CD1c-positive myeloid dendritic cell (primary cell): Measurements from ENCODE around the gene CMSS1.

ENCODE experiments used
- DNase-seq: peaks from one replicate; pipeline ENCODE4 v3.0.0-alpha.2; 2016; ENCODE audit errors: extremely low spot score

The CMSS1 gene

DNA sequence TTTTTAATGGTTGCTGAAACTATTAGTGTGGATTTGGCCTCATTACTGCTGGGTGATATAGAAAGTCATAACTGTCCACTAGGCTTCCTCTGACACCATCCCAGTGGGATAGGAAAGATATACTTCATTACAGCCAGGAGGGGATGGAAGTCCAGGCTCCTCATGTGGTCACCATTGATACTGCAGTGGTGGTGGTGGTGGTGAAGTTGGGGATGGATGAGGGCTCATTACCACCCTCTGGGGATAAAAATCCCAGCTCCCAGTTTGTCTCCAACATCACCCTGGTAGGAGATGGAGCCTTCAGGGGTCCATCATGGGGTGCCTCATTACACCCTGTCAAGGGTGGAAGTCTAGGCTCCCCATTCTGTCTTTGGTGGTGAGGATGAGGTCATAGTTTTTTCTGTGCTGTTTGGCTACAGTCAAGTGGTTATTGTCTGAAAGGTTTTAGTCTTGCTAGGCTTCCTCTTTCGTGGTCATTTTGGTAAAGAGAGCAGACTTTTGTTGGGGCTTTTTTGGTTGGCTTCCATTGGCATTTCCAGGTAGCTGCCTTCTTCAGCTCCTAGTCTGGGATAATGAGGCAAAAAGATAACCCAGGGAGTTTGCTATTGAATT lies 326.7 kb downstream of the CMSS1 start:
- no peak for DNase-seq

DNA sequence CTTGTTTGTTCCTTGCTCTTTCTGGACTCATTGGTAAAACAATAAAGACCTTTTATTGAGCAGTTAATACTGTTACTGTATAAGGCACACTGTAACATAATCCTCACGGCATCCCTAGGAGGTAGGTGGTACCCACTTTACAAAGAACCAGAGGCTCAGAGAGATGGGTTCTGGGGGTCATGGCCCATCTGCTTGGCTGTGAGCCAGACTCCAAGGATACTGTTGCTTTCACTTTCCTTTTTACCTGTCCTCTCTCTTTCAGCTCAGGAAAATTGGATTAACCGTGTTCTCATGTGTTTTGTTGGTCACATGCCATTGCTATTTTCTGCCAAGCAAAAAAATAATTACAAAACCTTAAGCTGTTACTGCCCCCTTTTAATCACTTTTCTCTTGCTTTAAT lies 331.5 kb downstream of the CMSS1 start:
- no peak for DNase-seq

DNA sequence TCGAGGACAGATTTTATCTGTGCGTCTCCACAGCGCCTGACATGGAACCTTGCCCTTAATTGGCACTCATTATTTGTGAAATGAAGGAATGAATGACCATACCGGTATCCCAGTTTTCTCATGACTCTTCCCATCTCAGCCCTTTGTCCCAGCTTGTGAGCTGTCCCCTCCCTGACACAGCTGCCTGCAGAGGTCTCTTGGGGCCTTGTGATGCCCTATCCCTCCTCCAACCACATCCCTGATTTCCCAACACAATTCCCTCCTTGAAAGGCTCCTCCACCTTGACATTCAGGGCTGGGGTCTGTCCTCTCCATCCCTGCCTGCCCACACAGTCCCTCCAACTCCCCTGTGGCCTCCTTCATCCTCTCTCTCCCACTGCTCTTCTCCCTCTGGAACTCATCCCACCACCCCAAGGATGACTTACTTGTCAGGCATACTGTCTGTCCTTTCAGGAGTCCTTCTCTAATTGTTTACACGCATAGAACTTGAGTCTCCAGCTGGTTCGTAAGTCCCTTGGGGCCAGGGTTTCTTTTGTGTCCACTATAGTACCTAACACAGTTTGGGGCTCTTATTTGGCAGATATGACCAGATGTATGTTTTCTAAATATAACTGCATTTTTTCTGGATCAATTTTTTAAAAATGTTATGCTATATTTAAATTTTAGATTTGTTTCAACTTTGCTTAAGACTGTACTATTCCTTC lies 332.2 kb downstream of the CMSS1 start:
- no peak for DNase-seq

DNA sequence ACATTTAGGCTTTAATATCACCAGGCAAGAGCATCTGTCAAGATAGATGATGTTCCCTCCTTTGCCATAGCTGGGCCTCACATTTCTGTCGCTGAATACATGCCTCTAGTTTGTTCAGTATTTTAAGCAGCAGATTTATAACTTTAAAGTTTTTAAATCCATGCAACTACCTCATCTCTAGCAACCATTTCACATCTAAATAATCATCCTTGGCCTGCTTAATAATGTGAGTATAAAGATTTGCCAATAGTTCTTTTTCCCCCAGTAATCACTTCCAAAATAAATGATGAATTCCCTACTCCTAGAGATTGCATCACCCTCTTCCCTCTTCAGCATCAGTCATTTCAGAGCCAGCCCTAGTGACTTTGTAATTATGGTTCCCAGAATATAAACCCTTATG lies 332.8 kb downstream of the CMSS1 start:
- DNase-seq: no peak

DNA sequence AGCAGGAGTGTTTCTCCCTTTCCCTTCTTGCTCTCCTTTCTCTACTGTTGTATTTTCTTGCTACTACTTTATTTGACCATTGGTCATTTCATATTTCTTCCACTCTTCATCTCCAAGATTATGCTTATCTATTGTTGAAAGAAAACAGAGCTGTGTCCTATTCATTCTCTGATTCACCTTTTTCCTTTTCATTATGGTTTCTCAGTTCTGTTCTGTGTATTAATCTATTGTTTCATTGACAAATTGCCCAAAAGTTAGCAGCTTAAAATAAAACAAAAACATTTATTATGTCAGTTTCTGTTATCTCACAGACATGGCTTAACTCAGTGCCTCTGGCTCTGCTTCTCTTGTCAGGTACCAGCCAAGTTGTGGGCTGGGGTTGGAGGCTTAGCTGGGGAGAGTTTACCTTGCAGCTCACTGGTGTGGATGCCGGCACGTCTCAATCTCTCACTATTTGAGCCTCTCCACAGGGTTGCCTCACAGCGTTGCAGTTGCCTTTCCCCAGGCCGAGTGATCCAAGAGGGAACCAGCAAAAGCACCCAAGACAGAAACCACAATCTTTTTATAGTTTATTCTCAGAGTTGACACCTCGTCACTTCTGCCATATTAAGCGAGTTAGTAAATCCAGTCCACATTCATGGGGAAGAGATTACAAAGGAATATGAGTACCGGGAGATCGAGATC lies 333.5 kb downstream of the CMSS1 start:
- DNase-seq: no peak

DNA sequence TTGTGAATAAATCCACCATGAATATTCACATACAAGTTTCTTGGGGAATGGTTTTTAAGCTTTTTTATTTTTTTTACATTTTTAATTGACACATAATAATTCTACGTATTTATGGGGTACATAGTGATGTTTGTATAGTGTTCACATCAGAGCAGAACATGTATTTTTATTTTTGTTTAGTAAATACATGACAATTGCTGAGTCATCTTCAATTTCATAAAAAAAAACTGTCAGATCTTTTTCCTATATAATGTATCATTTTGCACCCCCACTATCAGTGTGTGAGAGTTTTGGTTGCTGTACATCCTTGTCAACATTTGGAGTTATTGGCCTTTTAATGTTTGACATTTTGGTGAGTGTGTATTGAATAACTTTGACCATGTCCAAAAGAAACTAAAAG lies 336.5 kb downstream of the CMSS1 start:
- DNase-seq: no peak

DNA sequence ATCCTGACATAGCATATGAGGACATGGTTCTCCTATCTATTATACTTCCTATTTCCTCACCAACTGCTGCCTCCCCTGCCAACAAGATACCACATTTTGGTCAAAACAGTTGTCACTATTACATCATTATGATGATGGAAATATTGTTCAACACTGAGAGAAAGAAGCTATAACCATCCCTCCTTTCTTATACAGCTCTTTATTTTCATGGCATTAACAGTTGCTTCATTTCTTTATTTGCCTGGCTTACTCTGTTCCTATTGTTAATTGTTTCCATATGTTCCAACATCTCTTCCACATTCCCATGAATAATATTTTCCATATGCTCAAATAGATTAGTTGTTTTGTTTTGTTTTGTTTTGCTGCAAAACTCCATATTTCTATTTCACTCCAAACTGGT lies 337.5 kb downstream of the CMSS1 start:
- DNase-seq: no peak

DNA sequence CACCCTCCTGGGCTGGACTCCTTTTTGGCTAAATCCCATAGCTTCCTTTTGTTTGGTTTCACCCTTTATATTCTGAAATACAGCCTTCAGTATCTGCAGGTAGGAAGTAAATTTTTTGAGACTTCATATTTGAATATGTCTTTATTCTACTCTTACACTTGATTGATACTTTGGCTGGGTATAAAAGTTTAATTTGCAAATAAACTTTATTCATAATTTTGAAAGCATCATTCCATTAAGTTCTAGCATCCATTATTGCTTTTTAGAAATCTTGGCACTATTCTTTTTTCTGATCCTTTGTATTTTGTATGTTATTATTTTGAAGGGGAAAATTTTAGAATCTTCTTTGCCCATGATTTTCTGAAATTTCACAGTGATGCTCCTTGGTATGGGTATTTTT lies 337.9 kb downstream of the CMSS1 start:
- DNase-seq: no peak

DNA sequence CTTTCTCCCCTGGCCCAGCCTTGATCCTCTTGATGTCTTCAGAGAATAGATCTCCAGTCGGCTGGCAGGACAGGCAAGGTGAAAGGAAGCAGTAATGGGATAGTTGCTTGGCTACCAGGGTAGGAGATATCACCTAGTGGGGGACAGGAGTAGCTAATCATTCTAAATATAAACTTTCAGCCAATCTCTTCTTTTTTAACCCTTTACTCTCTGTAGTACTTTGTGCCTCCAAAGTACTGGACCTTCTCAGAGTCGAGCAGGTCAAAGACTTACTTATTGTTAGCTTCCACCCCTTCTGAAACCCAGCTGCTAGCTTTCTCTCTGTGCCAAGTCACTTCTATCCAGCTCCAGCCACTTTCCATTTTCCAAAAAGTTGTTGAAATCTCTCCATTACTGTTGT lies 340.0 kb downstream of the CMSS1 start:
- no peak for DNase-seq

DNA sequence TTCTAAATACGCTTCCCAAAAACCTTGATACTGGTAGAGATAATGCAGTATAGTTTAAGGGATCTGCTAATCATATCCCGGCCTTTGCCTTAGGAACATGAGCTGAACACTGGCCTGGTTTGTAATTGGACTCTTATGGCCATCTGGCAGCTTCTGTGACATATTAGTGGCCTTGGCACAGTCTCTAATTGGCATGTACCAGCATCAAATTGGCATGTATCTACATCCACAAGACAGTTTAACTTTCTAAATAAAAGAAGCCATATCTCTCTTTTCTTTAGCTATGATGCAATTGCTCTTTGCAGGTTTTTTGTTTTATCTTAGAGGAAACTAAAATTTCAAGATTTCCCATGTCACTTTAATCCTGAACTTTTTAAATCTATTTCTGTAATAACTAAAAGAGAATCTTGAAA lies 341.3 kb downstream of the CMSS1 start:
- no peak for DNase-seq

DNA sequence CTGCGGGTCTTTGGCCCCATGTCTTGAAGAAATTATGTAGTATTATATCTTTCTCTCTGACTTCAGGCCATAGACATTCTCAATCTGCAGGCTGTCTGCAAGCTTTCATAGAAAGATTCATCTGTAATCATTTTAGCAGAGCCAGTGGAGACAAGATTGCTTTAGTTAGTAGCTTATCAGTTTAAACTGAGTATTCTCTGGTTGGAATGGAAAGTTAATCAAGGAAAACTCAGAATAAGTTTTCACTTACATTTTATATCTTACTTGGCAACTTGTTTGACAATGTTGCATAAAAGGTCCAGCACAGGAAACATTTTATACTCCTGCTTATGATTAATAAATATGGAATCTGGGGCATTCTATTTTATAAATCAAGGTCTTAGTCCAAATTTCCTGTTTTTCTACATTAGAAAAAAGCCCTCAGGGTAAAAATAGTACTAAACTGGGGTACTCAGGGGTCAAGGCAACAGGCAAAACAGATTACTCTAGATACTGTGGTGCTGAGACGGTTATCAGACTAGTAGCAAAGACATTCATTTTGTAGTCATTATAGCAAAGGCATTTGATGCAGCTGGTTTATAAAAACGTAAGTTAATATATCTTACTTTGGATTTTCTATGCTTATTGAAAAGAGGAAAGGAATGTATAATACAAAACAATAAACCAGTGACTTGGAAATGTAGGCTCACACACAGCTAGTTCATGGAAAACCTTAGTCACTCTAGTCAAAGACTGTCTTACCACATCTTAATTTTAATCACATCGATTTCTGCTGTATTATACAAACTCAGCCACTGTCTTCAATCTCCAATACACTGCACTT lies 341.9 kb downstream of the CMSS1 start:
- no peak for DNase-seq

DNA sequence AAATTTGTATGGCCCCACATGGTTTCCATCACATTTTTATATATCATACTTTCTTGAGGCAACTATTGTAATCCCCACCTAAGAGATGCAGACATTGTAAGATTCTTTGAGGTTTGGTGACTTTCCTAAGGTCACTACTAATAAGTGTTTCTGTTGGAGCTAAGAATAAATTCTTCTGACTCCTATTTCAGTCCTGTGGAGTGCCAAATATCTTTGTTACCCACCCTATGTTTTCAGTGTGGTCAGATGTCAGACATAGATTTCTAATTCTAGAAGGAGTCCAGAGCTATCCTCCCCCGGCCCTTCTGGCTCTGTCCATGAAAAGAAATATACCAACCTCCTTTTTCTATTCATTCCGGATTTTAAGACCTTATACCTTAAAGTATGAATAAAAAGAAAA lies 342.9 kb downstream of the CMSS1 start:
- no peak for DNase-seq

DNA sequence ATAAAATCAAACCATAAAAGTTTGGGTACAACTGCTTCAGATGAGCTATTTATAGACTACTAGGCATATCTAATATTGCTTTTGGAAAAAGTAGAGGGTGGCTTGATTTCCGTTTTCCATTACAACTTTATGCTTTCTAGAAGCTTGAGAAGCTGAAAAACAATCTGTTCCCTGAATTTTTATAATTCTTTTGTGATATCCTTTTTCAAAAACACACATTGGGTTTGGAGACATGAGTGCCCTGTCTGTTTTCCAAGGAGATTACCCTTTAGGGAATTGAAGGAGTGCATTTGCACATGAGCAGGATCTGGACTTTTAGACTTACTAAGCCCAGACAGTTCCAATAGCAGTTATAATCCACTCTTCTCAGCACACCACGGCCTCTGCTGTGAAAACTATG lies 346.1 kb downstream of the CMSS1 start:
- no peak for DNase-seq

DNA sequence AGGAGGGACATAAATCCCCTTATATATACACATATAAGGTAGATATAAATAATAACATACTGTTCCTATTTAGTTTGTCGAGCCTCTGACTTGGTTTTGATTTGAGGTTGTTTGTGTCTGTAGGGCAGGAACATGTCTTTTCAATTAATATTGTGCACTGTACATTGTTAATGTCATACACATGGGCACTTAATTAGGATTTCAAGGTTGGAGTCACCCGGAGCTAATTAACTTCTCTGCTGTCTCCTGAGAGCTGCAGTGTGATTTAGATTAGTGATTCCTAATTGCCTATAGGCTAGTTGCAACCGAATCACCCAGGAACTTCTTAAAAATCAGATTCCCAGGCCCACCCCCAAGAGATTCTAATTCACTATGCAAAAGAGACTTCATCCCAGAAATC lies 347.1 kb downstream of the CMSS1 start:
- DNase-seq: no peak

DNA sequence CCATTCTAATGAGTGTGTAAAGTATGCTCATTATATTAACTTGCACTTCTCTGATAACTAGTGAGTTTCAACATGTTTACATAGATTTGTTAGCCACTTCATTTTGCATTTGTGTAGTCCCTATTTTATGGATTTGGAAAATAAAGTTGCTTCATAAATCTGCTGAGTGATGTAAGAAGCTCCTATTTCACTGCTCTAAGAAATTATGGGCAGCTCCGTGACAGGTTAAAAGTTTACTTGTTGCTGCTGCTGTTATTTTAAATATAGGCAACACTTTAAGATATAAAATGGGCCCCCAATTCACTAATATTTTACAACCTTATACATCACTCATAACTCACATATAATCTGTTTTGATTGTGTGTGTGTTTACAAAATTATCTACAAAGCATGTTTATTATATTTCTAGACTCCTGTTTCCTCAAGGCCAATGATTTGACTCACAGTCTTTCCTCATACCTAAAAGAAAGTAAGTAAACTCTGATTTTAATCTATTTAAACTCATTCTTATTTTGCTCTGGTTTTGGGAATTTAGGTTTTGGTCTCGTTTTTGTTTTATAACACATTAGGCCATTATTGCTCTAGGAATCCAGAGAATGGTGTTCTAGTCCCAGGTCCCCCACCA lies 348.4 kb downstream of the CMSS1 start:
- no peak for DNase-seq

DNA sequence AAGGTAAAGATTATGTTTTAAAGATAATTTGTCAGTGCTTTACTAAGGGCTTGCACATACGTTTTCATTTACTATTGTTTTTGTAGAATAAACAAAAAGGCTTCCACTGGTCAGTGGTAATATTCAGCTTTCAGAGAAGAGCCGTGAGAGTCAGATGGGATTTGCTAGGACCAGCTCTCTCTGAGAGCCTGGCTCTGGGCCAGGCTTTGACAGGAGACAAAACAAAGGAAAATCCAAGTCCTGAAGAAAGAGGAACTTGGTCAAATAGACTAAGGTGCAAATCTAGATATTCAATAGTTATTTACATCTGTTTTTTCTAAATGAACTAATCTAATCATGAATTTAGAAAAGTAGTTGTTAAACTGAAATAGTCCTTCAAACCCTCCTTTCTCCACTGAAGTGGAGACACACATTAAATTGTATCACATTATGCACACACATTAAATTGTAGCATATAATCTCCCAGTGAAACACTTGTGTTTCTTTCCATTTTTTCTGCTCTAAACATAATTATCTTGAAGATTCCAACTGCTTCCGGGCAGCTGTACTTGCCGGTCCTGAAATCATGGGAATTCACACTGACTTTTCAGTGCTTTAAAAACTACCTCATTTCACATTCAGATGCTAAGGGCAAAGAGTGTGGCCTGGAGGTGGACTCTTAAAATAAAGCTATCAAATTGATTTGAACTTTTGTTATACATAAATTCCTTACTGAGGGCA lies 351.7 kb downstream of the CMSS1 start:
- no peak for DNase-seq

DNA sequence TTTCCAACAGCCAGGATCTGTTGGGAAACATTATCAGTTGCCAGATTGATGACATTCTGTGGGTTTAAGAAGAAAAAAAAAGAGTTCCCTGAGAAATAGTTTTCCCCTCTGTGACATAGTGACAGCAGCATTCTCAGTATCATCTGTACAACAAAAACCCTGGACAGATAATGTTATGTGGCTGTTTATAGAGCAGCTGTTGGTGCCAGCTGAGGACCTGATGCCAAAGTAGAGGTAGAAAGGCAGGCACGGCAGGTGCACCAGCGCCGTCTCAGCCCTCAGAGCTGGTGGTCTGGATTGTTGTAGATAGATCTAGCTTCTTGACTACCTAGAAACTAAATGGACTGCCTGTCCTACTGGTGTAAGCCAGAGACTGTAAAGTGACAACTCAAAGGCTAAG lies 352.8 kb downstream of the CMSS1 start:
- DNase-seq: no peak

DNA sequence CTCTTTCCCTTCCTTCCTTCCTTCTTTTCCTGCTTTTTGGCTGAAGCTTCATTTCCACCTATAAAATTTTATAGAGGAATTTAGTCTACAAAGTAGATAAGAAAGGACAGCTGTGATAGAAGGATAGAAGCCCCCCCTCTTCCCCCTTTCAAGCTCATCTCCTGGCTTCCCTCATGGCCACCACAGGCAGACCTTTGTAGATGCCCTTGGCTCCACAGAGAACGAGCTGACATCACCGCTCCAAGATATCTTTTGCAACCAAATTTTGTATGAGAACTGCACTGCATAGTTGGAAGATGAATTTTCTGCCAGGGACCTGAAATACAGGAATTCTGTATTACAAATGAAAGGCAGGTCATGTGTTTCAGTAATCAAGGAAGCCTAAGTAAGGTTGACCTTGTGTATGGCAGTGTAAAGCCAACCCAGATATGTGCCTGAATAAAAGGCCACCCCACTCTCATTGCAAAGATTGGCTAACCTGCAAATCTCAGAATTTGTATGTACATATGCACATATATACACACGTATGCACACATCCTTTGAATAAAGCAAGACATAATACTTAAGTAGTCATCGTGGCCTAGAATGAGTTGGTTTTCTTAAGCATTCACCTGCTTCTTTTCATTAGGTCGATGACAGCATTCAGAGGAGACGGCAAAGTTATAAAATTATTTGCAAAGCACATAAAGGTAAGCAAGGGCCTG lies 353.7 kb downstream of the CMSS1 start:
- no peak for DNase-seq

DNA sequence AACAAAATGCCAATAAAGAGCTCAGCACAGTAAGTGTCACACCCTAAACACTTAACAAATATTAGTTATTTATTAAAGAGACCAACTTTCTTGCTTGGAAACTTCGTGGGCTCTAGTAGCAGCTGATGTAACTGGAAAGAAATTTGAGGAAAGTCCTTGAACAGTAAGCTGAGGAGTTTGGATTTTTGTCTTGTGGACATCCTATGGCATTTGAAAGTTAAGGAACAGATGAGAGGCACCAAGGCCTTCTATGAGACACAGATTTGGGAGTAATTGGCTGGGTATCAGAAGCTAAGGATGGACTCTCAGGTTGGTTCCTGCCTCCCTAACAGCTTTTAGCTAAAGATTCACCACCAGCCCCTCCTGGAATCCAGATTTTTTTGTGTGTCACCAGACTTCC lies 356.3 kb downstream of the CMSS1 start:
- DNase-seq: no peak

DNA sequence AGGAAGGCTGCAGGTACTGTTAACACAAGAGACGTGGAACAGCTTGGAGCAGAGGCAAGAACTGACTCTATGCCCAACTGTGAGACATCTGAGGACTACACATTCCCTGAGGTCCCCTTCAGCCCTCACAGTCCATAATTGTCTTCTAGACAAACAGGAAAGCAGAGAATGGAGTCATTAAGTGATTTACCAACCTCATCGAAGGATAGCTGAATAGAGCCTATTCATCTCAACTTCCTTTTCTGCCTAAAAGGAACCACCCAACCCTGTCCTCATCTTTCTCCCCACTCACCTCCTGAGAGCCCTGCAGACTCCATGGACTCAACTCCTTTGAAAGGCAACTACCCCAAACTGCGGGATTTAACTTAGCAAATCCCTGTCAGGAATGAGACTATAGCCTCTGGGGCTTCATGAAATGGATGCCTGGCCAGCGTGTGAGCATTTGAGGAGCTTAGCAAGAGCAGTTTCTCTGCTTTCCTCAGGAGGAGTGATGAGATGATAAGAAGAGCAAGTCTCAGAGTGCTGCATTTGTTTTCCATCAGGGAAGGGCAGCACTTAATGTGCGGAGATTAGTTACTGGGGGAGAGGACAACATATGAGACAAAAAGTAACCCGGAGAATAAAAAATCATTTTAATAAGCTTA lies 358.1 kb downstream of the CMSS1 start:
- DNase-seq: no peak
